AG04449 (cell line): ENCODE data around the gene CDH12.
"Not testable (repeated sequence)": the region's sequence is repeated elsewhere in the genome, so short reads cannot be mapped to it uniquely, and the experiment has no call there.

Experiments used
- CTCF ChIA-PET: fragments of 350-600 bp; formaldehyde crosslinking; extraction: SDS; loops from one replicate; lab custom pipeline; 2021; ENCODE audit warnings: antibody characterized with exemption; lab: Yijun Ruan, JAX
- POLR2A ChIA-PET: fragments of 400-600, 350-600 bp; formaldehyde crosslinking; extraction: SDS; loops from one replicate; lab custom pipeline; 2020; ENCODE audit warnings: antibody characterized with exemption, inconsistent platforms; lab: Yijun Ruan, JAX
- DNase-seq: peaks from one replicate; pipeline ENCODE4 v3.0.0-alpha.2; 2010; ENCODE audit warnings: low read depth, low spot score
- H3K4me3 ChIP-seq: 2 replicates; pipeline ENCODE4 v1.5.1; 2011; ENCODE audit warnings: low read depth, mild to moderate bottlenecking, control low read depth, low read length
- CTCF ChIP-seq: IDR thresholded peaks from one replicate; pipeline ENCODE4 v1.5.1; 2011; ENCODE audit warnings: mild to moderate bottlenecking, moderate library complexity, low read length, control low read depth, inconsistent platforms; ENCODE audit not compliant: insufficient read depth; ENCODE audit errors: missing control alignments

CDH12 gene

DNA sequence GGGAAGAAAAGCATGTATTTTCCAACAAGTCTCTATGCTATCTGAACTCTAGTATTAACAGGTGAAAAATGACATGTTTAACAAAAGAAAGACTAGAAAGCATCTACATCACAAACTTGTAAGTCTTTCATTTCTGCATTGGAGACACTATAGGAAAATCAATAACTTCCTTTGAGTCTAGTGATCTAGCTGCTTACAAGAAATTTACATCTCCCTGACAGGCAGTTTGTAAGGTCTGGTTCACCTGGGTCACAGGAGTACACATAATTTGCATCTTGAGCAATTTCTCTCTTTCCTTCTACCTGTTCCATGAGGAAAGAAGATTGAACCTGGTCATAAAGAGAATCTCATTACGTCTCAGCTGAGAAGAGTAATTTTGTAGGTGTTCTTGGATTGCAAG, 696.2 kb downstream of the CDH12 start:
- CTCF ChIA-PET, H3K4me3 ChIP-seq, POLR2A ChIA-PET, DNase-seq: not testable (repeated sequence)

DNA sequence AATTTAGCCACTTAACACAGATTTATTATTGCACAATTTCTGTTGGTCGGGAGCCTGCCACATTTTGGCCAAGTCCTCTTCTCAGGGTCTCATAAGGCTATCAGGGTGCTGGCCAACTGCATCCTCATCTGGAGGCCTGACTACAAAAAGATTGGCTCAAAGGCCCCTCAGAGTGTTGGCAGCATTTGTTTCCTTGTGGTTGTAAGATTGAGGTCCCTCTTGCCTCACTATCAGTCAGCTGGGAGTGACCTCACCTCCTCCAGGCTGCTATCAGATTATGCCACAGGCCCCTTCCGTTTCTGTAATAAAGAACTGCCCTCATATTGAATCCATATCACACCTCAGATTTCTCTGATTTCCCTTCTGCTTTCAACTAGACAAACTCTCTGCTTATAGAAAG, 698.4 kb downstream of the CDH12 start:
- POLR2A ChIA-PET, result not testable (repeated sequence)

DNA sequence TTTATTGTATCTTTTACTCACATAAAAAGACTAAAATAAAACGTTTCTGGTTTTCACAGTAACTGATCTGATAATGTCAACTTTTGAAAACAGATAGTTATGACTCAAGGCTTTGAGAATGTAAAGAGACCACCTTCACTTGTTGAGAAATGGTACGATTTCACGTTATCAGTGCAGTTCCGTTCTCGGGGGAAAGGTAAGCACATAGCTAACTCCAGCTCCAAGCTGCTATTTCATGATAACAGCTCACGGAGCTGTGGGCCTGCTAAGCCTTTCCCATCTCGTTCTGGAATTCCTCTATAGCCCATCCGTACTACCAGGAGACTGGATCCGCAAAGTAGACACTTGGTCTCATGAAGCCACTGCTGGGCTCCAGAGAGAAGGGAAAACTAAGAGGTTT, 701.3 kb downstream of the CDH12 start:
- CTCF ChIA-PET, H3K4me3 ChIP-seq, DNase-seq, POLR2A ChIA-PET: not testable (repeated sequence)

More for the DNA sequence above, 698.4 kb downstream of the CDH12 start:
- H3K4me3 ChIP-seq, DNase-seq, CTCF ChIA-PET: not testable (repeated sequence)

DNA sequence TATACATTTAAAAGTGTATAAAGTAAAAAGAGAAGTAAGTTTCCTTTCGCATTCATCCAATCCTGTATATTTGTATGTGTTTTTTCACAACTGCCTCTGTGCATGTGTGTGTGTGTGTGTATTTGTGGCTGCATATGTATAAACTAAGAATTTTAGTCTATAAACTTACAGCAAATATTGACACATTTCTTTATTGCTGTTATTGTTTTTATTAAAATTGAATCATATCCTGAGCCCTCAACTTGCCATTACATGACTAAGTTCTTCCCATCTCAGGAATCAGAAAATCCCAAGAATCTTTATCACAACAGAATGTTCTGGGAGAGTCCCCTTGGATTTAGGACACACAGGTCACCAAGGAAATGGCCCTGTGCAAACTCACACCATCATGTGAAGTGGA, 712.7 kb downstream of the CDH12 start:
- CTCF ChIA-PET, DNase-seq, H3K4me3 ChIP-seq, POLR2A ChIA-PET: not testable (repeated sequence)

DNA sequence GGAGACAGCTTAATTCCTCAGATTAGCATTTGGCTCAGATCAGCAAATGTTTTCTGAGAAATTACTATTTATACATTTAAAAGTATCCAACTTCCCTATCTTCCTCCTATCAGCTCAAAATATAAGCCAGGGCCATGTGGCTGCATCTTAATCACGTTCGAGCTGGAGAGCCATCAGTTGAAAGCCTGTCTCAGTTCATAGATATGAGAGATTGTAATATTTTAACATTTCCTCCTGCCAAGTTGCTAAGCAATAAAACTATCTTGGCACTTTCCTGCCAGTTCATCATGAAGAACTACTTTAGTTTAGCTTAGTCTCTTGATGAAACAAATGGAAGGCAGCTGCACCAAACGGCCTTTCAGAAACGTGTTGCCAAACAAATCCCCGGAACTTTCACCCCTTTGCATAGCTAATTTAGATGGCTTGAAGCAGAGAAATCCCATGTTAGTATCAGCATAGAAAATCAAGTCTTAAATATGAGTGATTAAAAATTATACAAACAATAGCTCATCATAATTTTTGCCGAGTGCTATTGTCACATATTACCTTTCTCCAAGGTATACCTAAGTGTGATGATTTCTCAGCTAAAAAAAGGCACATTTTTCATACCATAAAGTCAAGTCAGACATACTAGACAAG, 713.4 kb downstream of the CDH12 start:
- POLR2A ChIA-PET, DNase-seq, CTCF ChIA-PET, H3K4me3 ChIP-seq: not testable (repeated sequence)

- POLR2A ChIA-PET, result no interaction called here
- TF ChIP-seq CTCF, result no peak
- no peak overlapping the region for H3K4me3 ChIP-seq
- CTCF ChIA-PET, result no interaction called here
- no peak for DNase-seq
Observed at GRCh38 chr5:22111320-22111719, 741.8 kb downstream of the CDH12 start.

DNA sequence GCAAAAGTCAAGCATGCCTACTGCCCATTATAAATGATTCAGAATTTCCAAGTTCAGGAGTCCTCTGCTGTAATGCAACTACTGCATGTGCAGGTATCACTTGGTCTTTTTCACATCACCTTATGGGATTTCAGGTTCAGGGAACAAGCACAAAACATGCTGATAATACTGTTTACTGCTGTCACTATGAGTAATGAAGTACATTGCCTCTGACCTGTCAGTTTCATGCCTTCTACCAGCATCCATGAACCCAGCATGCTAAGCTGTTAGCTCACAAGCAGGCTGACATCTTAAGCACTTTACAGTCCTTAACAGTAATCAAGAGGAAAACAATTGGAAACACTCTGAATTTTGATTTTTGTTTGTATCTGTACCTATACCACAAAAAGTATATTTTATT, 743.8 kb downstream of the CDH12 start:
- no peak for TF ChIP-seq CTCF
- no peak for DNase-seq
- no peak overlapping the region for H3K4me3 ChIP-seq
- CTCF ChIA-PET, result no interaction called here
- POLR2A ChIA-PET, result no interaction called here

- DNase-seq, result no peak
- H3K4me3 ChIP-seq, result no peak overlapping the region
- no peak for TF ChIP-seq CTCF
- ChIA-PET POLR2A (no interaction called here), CTCF (no interaction called here)
Observed at GRCh38 chr5:22108545-22108944, 744.6 kb downstream of the CDH12 start.

DNA sequence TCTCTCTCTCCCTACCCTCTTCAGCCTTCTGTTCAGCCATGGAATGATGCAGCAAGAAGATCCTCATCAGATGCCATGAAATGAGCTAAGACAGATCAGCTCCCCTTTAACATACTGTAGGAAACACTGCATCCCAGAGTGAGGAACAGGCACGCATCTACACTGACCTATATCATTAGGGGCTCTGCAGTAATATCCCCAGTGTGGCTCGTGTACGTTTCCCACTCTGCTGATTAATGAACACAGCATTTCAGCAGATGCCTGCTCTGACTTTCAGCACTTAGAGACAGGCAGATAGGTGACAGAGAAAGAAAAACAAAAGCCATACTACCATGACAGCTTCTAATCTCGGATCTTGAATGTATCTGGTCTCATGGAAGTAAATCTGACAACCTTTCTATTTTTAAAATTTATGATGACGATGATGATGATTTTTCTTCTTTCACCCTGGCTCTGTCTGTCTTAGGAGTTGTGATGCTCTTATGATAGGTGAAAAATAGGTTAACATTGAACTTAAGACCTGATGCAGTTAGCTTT, 750.3 kb downstream of the CDH12 start:
- CTCF ChIA-PET, result no interaction called here
- POLR2A ChIA-PET, result no interaction called here
- no peak for TF ChIP-seq CTCF
- DNase-seq, result no peak
- no peak overlapping the region for H3K4me3 ChIP-seq
